Activated CD8-positive, alpha-beta T cell treated with anti-CD3 and anti-CD28 coated beads for 36 hours (primary cell): Measurements from ENCODE around the gene SSBP3. TPM values are rescaled to one million over a fixed set of nuclear protein-coding genes. Genes with fewer than 3 reads are reported as not detected.

Experiments
- ATAC-seq: fragments of 200-7000 bp; cut with Tn5 transposase; one replicate; pipeline ENCODE4 v1.10.0; 2021; ENCODE audit warnings: mild to moderate bottlenecking, moderate library complexity
- CTCF ChIA-PET: fragments of 350-600 bp; sonication (Branson Sonifier 250); formaldehyde crosslinking; loops from one replicate; lab custom pipeline; 2021; ENCODE audit warnings: antibody characterized with exemption; lab: Charles Lee
- POLR2A ChIA-PET: fragments of 350-600 bp; sonication (Branson Sonifier 250); formaldehyde crosslinking; loops from one replicate; lab custom pipeline; 2021; ENCODE audit warnings: antibody characterized with exemption; lab: Charles Lee
- DNase-seq: peaks from one replicate; pipeline ENCODE4 v3.0.0-alpha.2; 2020
- H3K27ac Mint-ChIP-seq: one replicate; pipeline ENCODE4 v1.8.0; 2021; ENCODE audit warnings: mild to moderate bottlenecking, mixed read lengths
- H3K27me3 Mint-ChIP-seq: one replicate; pipeline ENCODE4 v1.8.0; 2021; ENCODE audit warnings: mixed read lengths
- H3K36me3 Mint-ChIP-seq: one replicate; pipeline ENCODE4 v1.8.0; 2021; ENCODE audit warnings: low read depth, mixed read lengths
- H3K4me1 Mint-ChIP-seq: one replicate; pipeline ENCODE4 v1.8.0; 2021; ENCODE audit warnings: low read depth, mixed read lengths
- H3K4me3 Mint-ChIP-seq: one replicate; pipeline ENCODE4 v1.8.0; 2021; ENCODE audit warnings: mild to moderate bottlenecking, moderate library complexity, mixed read lengths
- H3K9me3 Mint-ChIP-seq: one replicate; pipeline ENCODE4 v1.8.0; 2021; ENCODE audit warnings: mixed read lengths
- intact Hi-C: fragments of 100-400 bp; cut with micrococcal nuclease; formaldehyde crosslinking; loops from one replicate; pipeline ENCODE4 v1.10.0; 2022
- total RNA-seq, 2 experiments: library from RNA; stranded (reverse); gene quantifications; one replicate each; pipeline ENCODE4 v1.2.3, GENCODE V29; 2021
- TF ChIP-seq, protein P1 (sequence below): fragments of 200-600 bp; IDR thresholded peaks from one replicate; pipeline ENCODE4 v1.8.0; 2022; ENCODE audit warnings: antibody characterized with exemption, mild to moderate bottlenecking

Gene SSBP3
- total RNA-seq, 2 experiments from 2014 or later, result 62.6 to 67.8 TPM

DNA sequence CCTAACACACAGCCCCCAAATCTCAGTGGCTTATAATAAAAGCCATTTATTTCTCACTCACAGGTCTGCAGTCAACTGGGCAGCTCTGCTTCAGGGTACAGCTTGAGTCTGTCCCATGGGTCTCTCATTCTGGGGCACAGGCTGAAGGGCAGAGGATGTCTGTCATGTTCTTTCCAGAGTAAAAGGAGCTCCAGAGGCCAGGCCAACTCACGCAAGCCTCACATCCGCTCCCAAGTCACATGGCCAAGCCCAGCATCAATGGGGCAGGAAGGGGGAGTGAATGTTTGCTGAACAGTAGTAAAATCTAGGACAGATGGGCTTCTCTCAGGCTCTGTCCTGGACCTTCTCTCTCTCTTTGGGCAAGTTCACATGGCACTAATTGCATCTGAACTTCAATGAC lies 7.1 kb upstream of the SSBP3 start:
- peak overlapping the region; percentile 77 for H3K27ac Mint-ChIP-seq
- ChIA-PET POLR2A (interaction anchor here (1.3 kb wide), 1 partner anchor 49 kb away, joined by 3 read pairs; no protein-coding TSS in a partner anchor), CTCF (no interaction called here)
- no peaks in the 10 kb centered on the region for H3K36me3 Mint-ChIP-seq
- TF ChIP-seq, protein P1, sequence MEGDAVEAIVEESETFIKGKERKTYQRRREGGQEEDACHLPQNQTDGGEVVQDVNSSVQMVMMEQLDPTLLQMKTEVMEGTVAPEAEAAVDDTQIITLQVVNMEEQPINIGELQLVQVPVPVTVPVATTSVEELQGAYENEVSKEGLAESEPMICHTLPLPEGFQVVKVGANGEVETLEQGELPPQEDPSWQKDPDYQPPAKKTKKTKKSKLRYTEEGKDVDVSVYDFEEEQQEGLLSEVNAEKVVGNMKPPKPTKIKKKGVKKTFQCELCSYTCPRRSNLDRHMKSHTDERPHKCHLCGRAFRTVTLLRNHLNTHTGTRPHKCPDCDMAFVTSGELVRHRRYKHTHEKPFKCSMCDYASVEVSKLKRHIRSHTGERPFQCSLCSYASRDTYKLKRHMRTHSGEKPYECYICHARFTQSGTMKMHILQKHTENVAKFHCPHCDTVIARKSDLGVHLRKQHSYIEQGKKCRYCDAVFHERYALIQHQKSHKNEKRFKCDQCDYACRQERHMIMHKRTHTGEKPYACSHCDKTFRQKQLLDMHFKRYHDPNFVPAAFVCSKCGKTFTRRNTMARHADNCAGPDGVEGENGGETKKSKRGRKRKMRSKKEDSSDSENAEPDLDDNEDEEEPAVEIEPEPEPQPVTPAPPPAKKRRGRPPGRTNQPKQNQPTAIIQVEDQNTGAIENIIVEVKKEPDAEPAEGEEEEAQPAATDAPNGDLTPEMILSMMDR, result no peak
- peak; percentile 65 for DNase-seq
- peaks cover 38% of the 10 kb centered on the region for H3K4me1 Mint-ChIP-seq
- peak; percentile 39 for ATAC-seq
- no peaks in the 10 kb centered on the region for H3K9me3 Mint-ChIP-seq
- peak overlapping the region; percentile 54 for H3K4me3 Mint-ChIP-seq
- intact Hi-C loops, result no loop called here
- H3K27me3 Mint-ChIP-seq, result no peaks in the 10 kb centered on the region

DNA sequence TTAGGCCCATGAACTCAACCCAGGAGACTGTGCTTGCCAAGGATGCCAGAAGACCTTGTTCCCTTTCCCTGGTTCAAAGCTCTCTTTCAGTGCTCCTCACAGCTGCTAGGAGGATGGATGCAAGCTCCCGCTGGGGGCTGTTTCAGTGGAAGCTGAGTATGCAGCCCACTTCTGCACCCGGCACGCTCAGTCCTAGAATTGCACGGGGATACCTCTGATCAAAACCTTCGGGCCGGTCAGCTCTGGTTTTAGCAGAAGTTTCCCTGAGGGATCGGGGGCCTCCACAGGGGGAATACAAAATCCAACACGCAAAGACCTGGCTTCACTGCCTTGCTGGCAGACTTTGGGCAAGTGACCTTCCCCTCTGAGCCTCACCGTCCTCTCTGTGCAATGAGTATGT lies 4.2 kb upstream of the SSBP3 start:
- no peak overlapping the region for H3K27ac Mint-ChIP-seq
- H3K4me3 Mint-ChIP-seq, result no peak overlapping the region
- CTCF ChIA-PET, result interaction anchor here (1.1 kb wide), 1 partner anchor 80 kb away, joined by 4 read pairs; no protein-coding TSS in a partner anchor
- H3K36me3 Mint-ChIP-seq, result no peaks in the 10 kb centered on the region
- no peaks in the 10 kb centered on the region for H3K9me3 Mint-ChIP-seq
- POLR2A ChIA-PET, result interaction anchor here (0.8 to 1.0 kb wide), 2 partner anchors 71 to 79 kb away, joined by 3 read pairs; no protein-coding TSS in a partner anchor
- intact Hi-C loops, result no loop called here
- ATAC-seq, result no peak
- H3K27me3 Mint-ChIP-seq, result no peaks in the 10 kb centered on the region
- DNase-seq, result no peak
- peaks cover 41% of the 10 kb centered on the region for H3K4me1 Mint-ChIP-seq
- TF ChIP-seq, protein P1, result no peak

DNA sequence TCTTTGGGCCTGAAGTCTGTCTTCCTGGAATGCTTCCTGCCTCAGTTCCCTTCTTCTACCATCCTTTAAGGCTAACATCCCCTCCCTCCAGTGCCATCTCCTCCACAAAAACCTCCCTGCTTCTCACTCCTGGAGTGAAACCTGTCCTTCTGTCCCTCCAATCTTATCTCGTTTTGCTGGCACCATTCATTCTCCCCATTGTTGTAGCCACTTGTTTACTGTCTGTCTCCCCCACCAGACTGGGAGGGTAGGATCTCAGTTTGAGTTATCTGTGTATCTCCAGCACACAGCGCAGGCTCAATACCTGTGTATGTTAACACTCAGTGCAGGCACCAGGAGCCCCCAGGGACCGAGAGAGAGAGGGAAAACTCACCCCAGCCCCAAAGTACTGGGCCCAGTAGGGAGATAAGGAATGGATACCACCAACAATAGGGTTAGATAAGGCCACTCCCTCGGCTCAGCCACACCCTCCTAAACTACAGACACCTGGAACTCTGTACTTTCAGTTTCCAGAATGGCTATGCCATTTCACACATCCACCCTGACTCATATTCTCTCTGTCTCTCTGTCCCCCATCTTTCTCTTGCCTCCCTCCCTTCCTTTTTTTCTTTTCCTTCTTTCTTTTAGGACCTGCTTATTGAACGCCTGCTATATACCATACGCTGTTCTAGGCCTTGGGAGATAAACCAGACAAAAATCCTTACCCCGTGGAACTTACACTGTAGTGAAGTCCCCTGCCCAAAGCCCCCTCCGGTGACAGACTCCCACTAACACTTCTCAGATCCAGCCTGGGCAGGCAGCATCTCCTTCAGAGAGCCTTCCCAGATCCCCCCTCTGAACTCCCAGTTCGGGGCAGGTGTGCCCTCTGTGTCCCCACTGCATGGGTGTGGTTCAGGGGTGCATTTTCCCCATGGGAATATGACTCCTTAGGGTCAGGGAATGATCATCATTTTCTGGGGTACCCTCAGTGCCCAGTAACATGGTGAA lies 3.3 kb upstream of the SSBP3 start:
- ChIA-PET CTCF (interaction anchor here (1.1 kb wide), 1 partner anchor 81 kb away, joined by 4 read pairs; no protein-coding TSS in a partner anchor), POLR2A (interaction anchor here (0.8 to 1.0 kb wide), 2 partner anchors 72 to 80 kb away, joined by 3 read pairs; no protein-coding TSS in a partner anchor)
- Mint-ChIP-seq H3K27me3 (no peaks in the 10 kb centered on the region), H3K9me3 (no peaks in the 10 kb centered on the region), H3K4me1 (peaks cover 42% of the 10 kb centered on the region), H3K36me3 (no peaks in the 10 kb centered on the region), H3K4me3 (no peak overlapping the region), H3K27ac (peak overlapping the region; percentile 62)
- ATAC-seq (peak; percentile 66), DNase-seq (peak; percentile 73)
- TF ChIP-seq, protein P1, result no peak
- intact Hi-C loops, result loop anchor here (5.0 to 10.0 kb wide), 3 partner anchors 63 to 357 kb away; partner anchors contain the start of genes CYB5RL, MRPL37, TCEANC2 and TMEM59

DNA sequence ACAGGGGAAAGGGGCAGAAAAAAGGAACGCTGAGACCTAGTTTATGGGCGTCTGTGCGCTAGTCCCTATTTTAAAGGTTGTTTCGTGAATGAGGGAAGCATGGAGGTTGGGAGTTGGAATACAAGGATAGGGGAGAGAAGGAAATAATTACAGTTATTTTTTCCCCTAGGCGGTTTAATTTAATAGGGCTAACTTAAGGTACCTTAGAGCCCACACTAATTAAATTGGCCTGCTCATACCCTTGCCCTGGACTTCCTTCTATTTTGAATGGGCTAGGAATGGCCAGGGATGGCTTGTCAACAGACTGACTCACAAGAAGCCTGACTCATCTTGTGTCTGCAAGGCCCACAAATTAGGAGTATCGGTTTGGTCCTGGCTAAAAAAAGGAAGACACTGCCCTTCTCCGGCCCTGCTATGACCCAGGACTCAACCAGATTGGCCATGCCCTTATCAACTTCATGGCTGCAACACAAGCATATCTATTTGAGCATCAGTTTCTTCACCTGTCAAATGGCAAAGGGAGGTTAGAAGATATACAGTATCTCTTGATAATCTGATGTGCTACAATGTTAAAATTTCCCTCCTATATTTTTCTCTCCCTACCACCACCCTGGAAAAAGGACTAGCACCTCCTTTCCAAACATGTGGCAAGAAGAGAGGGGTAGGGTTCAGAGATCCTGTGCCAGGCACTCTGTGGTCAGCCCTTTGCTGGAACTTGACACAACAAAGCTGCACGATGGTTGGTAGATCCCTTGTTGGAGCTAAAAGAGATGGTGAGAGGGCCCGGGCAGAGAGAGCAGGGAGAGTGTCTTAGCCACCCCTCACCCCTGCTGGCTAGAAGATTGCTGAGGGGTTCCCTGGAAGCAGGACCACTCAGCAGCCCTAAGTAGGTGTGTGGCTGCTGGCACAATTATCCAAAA lies 2.2 kb upstream of the SSBP3 start:
- H3K4me3 Mint-ChIP-seq, result no peak overlapping the region
- peaks cover 48% of the 10 kb centered on the region for H3K4me1 Mint-ChIP-seq
- ATAC-seq (no peak), DNase-seq (no peak)
- H3K27me3 Mint-ChIP-seq, result no peaks in the 10 kb centered on the region
- peaks cover 9% of the 10 kb centered on the region for H3K36me3 Mint-ChIP-seq
- ChIA-PET POLR2A (interaction anchor here (0.9 to 1.3 kb wide), 3 partner anchors 81 to 121 kb away, joined by 4 to 5 read pairs (median 4); no protein-coding TSS in a partner anchor), CTCF (interaction anchor here (1.0 to 7.4 kb wide), 5 partner anchors 8 to 209 kb away, joined by 3 to 81 read pairs (median 4); partner anchors contain the start of genes CYB5RL and MRPL37)
- peak overlapping the region; percentile 62 for H3K27ac Mint-ChIP-seq
- TF ChIP-seq, protein P1, result no peak
- intact Hi-C loops, result loop anchor here (5.0 to 10.0 kb wide), 3 partner anchors 64 to 356 kb away; partner anchors contain the start of genes CYB5RL, MRPL37, TCEANC2 and TMEM59
- H3K9me3 Mint-ChIP-seq, result no peaks in the 10 kb centered on the region
